UCSD-AML1 (cell line): ENCODE results near the gene PTBP1.

Experiments used
- DNase-seq: peaks from one replicate; lab custom pipeline; 2025; ENCODE audit not compliant: unreplicated experiment; lab: John Stamatoyannopoulos, UW

PTBP1 gene

GRCh38 chr19:772063-772462 lies 25.2 kb upstream of the PTBP1 start:
- no peak for DNase-seq

GRCh38 chr19:772730-773436 lies 24.4 kb upstream of the PTBP1 start:
- no peak for DNase-seq

GRCh38 chr19:776549-776948 lies 20.7 kb upstream of the PTBP1 start:
- no peak for DNase-seq

- no peak for DNase-seq
Observed at GRCh38 chr19:778910-779653, 18.2 kb upstream of the PTBP1 start.

GRCh38 chr19:780935-781334 lies 16.3 kb upstream of the PTBP1 start:
- no peak for DNase-seq

- no peak for DNase-seq
Observed at GRCh38 chr19:781800-782184, 15.5 kb upstream of the PTBP1 start.

GRCh38 chr19:782185-782877 lies 14.9 kb upstream of the PTBP1 start:
- no peak for DNase-seq

GRCh38 chr19:782878-783668 lies 14.2 kb upstream of the PTBP1 start:
- no peak for DNase-seq

GRCh38 chr19:784541-784940 lies 12.7 kb upstream of the PTBP1 start:
- no peak for DNase-seq

- DNase-seq, result no peak
Observed at GRCh38 chr19:787536-787935, 9.7 kb upstream of the PTBP1 start.

- DNase-seq, result no peak
Observed at GRCh38 chr19:788686-788982, 8.6 kb upstream of the PTBP1 start.

- DNase-seq, result peak; percentile 78
Observed at GRCh38 chr19:788983-789700, 8.1 kb upstream of the PTBP1 start.

- no peak for DNase-seq
Observed at GRCh38 chr19:789701-790060, 7.6 kb upstream of the PTBP1 start.

GRCh38 chr19:791007-791566 lies 6.2 kb upstream of the PTBP1 start:
- no peak for DNase-seq

GRCh38 chr19:791567-792305 lies 5.5 kb upstream of the PTBP1 start:
- DNase-seq, result peak; percentile 60

- no peak for DNase-seq
Observed at GRCh38 chr19:792306-792885, 4.9 kb upstream of the PTBP1 start.

- DNase-seq, result no peak
Observed at GRCh38 chr19:793806-794205, 3.4 kb upstream of the PTBP1 start.

GRCh38 chr19:795073-795611 lies 2.1 kb upstream of the PTBP1 start:
- DNase-seq, result no peak
